Measurements from ENCODE around the gene SPTBN4. TPM values are rescaled to one million over a fixed set of nuclear protein-coding genes. Genes with fewer than 3 reads are reported as not detected.

SPTBN4 gene
- total and polyA plus RNA-seq, 10 of the 15 experiments (the other 5 are each of a cell fraction or from before 2014, with no cell fraction given): 0.04 to 1.1 (median 0.34) TPM; not detected in 1

DNA sequence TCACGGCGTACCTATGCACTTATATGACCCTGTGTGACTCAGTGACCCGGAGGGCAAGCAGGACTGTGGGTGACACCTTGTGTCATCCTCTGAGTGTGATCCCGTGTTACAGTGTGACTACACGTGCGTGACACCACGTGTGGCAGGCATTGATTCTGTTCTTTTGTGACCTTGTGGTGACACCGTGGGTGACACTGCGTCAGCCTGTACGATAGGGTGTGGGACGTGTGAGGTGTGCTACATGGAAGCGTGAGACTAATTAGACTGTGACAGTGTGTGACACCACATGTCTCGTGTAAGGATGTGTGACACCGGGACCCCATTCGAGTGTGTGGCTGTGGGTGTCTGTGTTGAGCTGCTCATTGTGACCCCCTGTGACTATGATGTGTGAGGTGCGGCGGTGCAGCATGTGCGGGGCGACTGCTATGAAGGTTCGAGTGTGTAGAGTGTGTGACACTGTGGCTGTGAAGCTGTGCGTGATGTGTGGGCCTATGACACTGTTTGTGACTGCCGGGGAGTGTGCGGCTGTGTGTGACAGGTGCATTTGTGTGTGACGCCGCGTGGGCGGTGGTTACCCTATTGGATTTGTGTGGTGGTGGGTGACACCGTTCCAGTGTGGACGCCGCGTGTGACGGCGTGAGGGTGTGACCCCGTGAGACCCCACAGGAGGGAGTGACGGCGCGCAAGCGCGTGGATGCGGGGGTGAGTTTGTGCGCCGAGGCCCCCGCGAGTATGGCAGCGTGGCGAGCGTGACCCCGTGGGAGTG lies 399 bp upstream of the SPTBN4 start (continued):
- TF ChIP-seq, protein P1, sequence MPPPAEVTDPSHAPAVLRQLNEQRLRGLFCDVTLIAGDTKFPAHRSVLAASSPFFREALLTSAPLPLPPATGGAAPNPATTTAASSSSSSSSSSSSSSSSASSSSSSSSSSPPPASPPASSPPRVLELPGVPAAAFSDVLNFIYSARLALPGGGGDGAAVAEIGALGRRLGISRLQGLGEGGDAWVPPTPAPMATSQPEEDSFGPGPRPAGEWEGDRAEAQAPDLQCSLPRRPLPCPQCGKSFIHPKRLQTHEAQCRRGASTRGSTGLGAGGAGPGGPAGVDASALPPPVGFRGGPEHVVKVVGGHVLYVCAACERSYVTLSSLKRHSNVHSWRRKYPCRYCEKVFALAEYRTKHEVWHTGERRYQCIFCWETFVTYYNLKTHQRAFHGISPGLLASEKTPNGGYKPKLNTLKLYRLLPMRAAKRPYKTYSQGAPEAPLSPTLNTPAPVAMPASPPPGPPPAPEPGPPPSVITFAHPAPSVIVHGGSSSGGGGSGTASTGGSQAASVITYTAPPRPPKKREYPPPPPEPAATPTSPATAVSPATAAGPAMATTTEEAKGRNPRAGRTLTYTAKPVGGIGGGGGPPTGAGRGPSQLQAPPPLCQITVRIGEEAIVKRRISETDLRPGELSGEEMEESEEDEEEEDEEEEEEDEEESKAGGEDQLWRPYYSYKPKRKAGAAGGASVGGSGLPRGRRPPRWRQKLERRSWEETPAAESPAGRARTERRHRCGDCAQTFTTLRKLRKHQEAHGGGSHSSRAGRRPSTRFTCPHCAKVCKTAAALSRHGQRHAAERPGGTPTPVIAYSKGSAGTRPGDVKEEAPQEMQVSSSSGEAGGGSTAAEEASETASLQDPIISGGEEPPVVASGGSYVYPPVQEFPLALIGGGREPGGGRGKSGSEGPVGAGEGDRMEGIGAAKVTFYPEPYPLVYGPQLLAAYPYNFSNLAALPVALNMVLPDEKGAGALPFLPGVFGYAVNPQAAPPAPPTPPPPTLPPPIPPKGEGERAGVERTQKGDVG (CRISPR knock-in tag; IDR thresholded peaks at IDR 0.05): no peak
- TF ChIP-seq, protein P2, sequence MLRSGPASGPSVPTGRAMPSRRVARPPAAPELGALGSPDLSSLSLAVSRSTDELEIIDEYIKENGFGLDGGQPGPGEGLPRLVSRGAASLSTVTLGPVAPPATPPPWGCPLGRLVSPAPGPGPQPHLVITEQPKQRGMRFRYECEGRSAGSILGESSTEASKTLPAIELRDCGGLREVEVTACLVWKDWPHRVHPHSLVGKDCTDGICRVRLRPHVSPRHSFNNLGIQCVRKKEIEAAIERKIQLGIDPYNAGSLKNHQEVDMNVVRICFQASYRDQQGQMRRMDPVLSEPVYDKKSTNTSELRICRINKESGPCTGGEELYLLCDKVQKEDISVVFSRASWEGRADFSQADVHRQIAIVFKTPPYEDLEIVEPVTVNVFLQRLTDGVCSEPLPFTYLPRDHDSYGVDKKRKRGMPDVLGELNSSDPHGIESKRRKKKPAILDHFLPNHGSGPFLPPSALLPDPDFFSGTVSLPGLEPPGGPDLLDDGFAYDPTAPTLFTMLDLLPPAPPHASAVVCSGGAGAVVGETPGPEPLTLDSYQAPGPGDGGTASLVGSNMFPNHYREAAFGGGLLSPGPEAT (IDR thresholded peaks at IDR 0.05; ENCODE audit: low read depth): 0 out of 2 replicates have a peak, but pooled peaks have one; percentile 30
- peak; percentile 73; the same call in 1 of the 2 replicates for TF ChIP-seq DPF2 (IDR thresholded peaks at IDR 0.05)
- TF ChIP-seq, protein P3, sequence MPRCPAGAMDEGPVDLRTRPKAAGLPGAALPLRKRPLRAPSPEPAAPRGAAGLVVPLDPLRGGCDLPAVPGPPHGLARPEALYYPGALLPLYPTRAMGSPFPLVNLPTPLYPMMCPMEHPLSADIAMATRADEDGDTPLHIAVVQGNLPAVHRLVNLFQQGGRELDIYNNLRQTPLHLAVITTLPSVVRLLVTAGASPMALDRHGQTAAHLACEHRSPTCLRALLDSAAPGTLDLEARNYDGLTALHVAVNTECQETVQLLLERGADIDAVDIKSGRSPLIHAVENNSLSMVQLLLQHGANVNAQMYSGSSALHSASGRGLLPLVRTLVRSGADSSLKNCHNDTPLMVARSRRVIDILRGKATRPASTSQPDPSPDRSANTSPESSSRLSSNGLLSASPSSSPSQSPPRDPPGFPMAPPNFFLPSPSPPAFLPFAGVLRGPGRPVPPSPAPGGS (IDR thresholded peaks at IDR 0.05; ENCODE audit: borderline replicate concordance, insufficient read depth, low read depth, low read length, poor library complexity, severe bottlenecking): peak; percentile 29
- TF ChIP-seq RCOR1 (conservative IDR thresholded peaks at IDR 0.05; ENCODE audit: low read depth, low read length): no peak
- TF ChIP-seq, protein P4, sequence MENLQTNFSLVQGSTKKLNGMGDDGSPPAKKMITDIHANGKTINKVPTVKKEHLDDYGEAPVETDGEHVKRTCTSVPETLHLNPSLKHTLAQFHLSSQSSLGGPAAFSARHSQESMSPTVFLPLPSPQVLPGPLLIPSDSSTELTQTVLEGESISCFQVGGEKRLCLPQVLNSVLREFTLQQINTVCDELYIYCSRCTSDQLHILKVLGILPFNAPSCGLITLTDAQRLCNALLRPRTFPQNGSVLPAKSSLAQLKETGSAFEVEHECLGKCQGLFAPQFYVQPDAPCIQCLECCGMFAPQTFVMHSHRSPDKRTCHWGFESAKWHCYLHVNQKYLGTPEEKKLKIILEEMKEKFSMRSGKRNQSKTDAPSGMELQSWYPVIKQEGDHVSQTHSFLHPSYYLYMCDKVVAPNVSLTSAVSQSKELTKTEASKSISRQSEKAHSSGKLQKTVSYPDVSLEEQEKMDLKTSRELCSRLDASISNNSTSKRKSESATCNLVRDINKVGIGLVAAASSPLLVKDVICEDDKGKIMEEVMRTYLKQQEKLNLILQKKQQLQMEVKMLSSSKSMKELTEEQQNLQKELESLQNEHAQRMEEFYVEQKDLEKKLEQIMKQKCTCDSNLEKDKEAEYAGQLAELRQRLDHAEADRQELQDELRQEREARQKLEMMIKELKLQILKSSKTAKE (IDR thresholded peaks at IDR 0.05; ENCODE audit: low read depth, poor library complexity, severe bottlenecking): peak; percentile 53
- no peak for TF ChIP-seq ZBED1 (IDR thresholded peaks at IDR 0.05; ENCODE audit: borderline replicate concordance)
- peak; percentile 72; the same call in 1 of the 2 replicates for TF ChIP-seq ATF7 (IDR thresholded peaks at IDR 0.05; ENCODE audit: low read depth)
- TF ChIP-seq FOXK2 (IDR thresholded peaks at IDR 0.05): peak; percentile 26; the same call in 1 of the 2 replicates
- peak; percentile 85 for TF ChIP-seq MXI1 (IDR thresholded peaks at IDR 0.05; ENCODE audit: low read depth, low read length)
- TF ChIP-seq CHD2 (IDR thresholded peaks at IDR 0.05; ENCODE audit: borderline replicate concordance, low read depth, low read length): peak; percentile 40; the same call in 1 of the 2 replicates
- no peak for TF ChIP-seq NR2C2 (IDR thresholded peaks at IDR 0.05; ENCODE audit: borderline replicate concordance, control insufficient read depth, insufficient read length, low read depth)
- peak; percentile 76 for TF ChIP-seq BACH1 (IDR thresholded peaks at IDR 0.05; ENCODE audit: borderline replicate concordance)
- 0 out of 2 replicates have a peak, but pooled peaks have one; percentile 58 for TF ChIP-seq GATAD2B (conservative IDR thresholded peaks at IDR 0.05; ENCODE audit: low read depth)
- TF ChIP-seq SMARCA5 (IDR thresholded peaks at IDR 0.05): peak; percentile 2; the same call in 1 of the 2 replicates
- TF ChIP-seq MTA2 (IDR thresholded peaks at IDR 0.05; ENCODE audit: low read depth): peak; percentile 88
- TF ChIP-seq, protein P5, sequence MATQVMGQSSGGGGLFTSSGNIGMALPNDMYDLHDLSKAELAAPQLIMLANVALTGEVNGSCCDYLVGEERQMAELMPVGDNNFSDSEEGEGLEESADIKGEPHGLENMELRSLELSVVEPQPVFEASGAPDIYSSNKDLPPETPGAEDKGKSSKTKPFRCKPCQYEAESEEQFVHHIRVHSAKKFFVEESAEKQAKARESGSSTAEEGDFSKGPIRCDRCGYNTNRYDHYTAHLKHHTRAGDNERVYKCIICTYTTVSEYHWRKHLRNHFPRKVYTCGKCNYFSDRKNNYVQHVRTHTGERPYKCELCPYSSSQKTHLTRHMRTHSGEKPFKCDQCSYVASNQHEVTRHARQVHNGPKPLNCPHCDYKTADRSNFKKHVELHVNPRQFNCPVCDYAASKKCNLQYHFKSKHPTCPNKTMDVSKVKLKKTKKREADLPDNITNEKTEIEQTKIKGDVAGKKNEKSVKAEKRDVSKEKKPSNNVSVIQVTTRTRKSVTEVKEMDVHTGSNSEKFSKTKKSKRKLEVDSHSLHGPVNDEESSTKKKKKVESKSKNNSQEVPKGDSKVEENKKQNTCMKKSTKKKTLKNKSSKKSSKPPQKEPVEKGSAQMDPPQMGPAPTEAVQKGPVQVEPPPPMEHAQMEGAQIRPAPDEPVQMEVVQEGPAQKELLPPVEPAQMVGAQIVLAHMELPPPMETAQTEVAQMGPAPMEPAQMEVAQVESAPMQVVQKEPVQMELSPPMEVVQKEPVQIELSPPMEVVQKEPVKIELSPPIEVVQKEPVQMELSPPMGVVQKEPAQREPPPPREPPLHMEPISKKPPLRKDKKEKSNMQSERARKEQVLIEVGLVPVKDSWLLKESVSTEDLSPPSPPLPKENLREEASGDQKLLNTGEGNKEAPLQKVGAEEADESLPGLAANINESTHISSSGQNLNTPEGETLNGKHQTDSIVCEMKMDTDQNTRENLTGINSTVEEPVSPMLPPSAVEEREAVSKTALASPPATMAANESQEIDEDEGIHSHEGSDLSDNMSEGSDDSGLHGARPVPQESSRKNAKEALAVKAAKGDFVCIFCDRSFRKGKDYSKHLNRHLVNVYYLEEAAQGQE (IDR thresholded peaks at IDR 0.05; ENCODE audit: low read depth, low read length): no peak
